Uterus (tissue), 4 donors: Measurements from ENCODE around the gene TUBA4A. TPM values are rescaled to one million over a fixed set of nuclear protein-coding genes. Genes with fewer than 3 reads are reported as not detected.
"Not testable (repeated sequence)": the region's sequence is repeated elsewhere in the genome, so short reads cannot be mapped to it uniquely, and the experiment has no call there.

Experiments
- DNase-seq, 2 donors: peaks; one replicate each; pipeline ENCODE4 v3.0.0-alpha.2; 2019 to 2020
- H3K27ac ChIP-seq, 2 donors: fragments of 200-600 bp; sonication (generic); 1 replicate in 1 of 2; 2 replicates in 1 of 2; pipeline ENCODE4 v1.5.1; 2016 to 2018
- H3K27me3 ChIP-seq, 2 donors: fragments of 200-600 bp; sonication (generic); one replicate each; pipeline ENCODE4 v1.5.1; 2018 to 2019; ENCODE audit warnings: control low read depth in 1 of 2
- H3K36me3 ChIP-seq, 2 donors: fragments of 200-600 bp; sonication (generic); one replicate each; pipeline ENCODE4 v1.5.1; 2019; ENCODE audit warnings: control low read depth in 1 of 2
- H3K4me1 ChIP-seq, 2 donors: fragments of 200-600 bp; sonication (generic); one replicate each; pipeline ENCODE4 v1.5.1; 2018 to 2019; ENCODE audit warnings: control low read depth in 1 of 2
- H3K4me3 ChIP-seq, 2 donors: fragments of 200-600 bp; sonication (generic); 1 replicate in 1 of 2; 2 replicates in 1 of 2; pipeline ENCODE4 v1.5.1; 2018 to 2019; ENCODE audit warnings: mild to moderate bottlenecking in 1 of 2
- H3K9me3 ChIP-seq, 2 donors: fragments of 200-600 bp; sonication (generic); one replicate each; pipeline ENCODE4 v1.5.1; 2019; ENCODE audit warnings: control low read depth in 1 of 2
- CTCF ChIP-seq, 4 experiments: fragments of 200-600 bp in 2 of 4; fragments of 450-650 bp in 2 of 4; sonication (generic) in 2 of 4; IDR thresholded peaks; one replicate each; pipeline ENCODE4 v1.5.1; 2016 to 2019; ENCODE audit warnings: antibody characterized with exemption in 4 of 4, mild to moderate bottlenecking in 2 of 4, moderate library complexity in 1 of 4
- POLR2A ChIP-seq, 2 donors: fragments of 450-650 bp; IDR thresholded peaks; one replicate each; pipeline ENCODE4 v1.6.1; 2016; ENCODE audit warnings: antibody characterized with exemption in 2 of 2, mild to moderate bottlenecking in 1 of 2, moderate library complexity in 1 of 2
- intact Hi-C: fragments of 100-400 bp; cut with DNase I; formaldehyde crosslinking; loops from one replicate; pipeline ENCODE4 v1.15.1; 2023; ENCODE audit warnings: low total_unique reads
- total RNA-seq, 4 donors: library from RNA; depleted of rRNA in 3 of 4; stranded (reverse); fragments of >200 nt in 3 of 4; gene quantifications; one replicate each; pipeline versions ENCODE4 v1.1.0 to v1.2.4, GENCODE V29; 2014 to 2023
- donor health status: DM: yes; HTN: yes; CAD: no.

TUBA4A gene
- total RNA-seq, 4 donors from 2014 or later = 3.7 to 32.3 (median 7.3) TPM

GRCh38 chr2:219261024-219261855, 7.5 kb upstream of the TUBA4A start:
- H3K36me3 ChIP-seq = no peaks in the 10 kb centered on the region
- intact Hi-C loops = no loop called here
- H3K27ac ChIP-seq = no peak overlapping the region
- no peak overlapping the region for H3K4me3 ChIP-seq
- H3K27me3 ChIP-seq = no peaks in the 10 kb centered on the region
- no peaks in the 10 kb centered on the region for H3K4me1 ChIP-seq
- TF ChIP-seq POLR2A (IDR thresholded peaks at IDR 0.05) (no peak), CTCF (IDR thresholded peaks at IDR 0.05) (no peak)
- H3K9me3 ChIP-seq = no peaks in the 10 kb centered on the region
- no peak for DNase-seq

GRCh38 chr2:219258942-219259341, 5.2 kb upstream of the TUBA4A start:
- H3K9me3 ChIP-seq, H3K4me3 ChIP-seq, intact Hi-C loops, H3K36me3 ChIP-seq, H3K4me1 ChIP-seq, DNase-seq, H3K27ac ChIP-seq: not testable (repeated sequence)
- H3K27me3 ChIP-seq = peaks cover 0 to 17% of the 10 kb centered on the region in 2 donors

DNA sequence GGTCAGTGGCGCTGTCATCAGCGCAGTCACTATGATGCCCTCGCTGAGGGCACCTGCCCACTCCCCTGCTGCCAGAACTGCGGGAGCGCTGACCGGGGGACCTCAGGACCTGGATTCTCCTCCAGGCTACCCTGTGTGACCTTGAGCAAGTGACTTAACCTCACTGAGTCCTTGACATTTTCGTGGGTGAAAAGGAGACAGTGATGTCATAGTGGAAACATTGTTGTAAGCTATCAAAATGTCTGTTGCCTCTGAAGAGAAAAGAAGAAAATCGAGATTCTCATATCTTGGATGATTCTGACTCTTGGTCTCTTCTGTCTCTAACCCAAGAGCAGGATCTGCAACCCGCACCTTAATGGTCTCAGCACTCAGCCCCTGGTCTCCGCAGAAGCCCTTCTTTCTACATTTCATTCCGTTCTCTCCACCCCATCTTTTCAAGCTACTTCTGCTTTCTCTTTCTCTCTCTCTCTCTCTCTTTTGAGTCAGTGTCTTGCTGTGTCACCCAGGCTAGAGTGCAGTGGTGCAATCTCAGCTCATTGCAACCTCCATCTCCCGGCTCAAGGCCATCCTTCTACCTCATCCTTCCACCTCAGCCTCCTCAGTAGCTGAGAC, 978 bp upstream of the TUBA4A start:
- Histone ChIP-seq H3K27me3 (peaks cover 0 to 17% of the 10 kb centered on the region in 2 donors), H3K4me1 (no peaks in the 10 kb centered on the region), H3K36me3 (no peaks in the 10 kb centered on the region), H3K4me3 (peak overlapping the region; percentile 55 to 56), H3K9me3 (no peaks in the 10 kb centered on the region), H3K27ac (peak overlapping the region in 1 of 2 donors; percentile 67)
- no peak for TF ChIP-seq CTCF (IDR thresholded peaks at IDR 0.05)
- intact Hi-C loops = no loop called here
- no peak for DNase-seq

GRCh38 chr2:219252900-219253752, 592 bp downstream of the TUBA4A start, which contains the start of gene TUBA4B:
TSS of gene TUBA4B (plus strand) at chr2:219253243. CDS start at chr2:219253408, 165 bp downstream.
- Histone ChIP-seq H3K36me3 (no peaks in the 10 kb centered on the region), H3K27me3 (peaks cover 0 to 17% of the 10 kb centered on the region in 2 donors), H3K27ac (peak within 1 kb of the TSS; percentile 15 to 67), H3K4me3 (peak within 1 kb of the TSS; percentile 55 to 56), H3K9me3 (no peaks in the 10 kb centered on the region), H3K4me1 (peaks cover 0 to 8% of the 10 kb centered on the region in 2 donors)
- peak in 1 of 2 donors; percentile 33 for DNase-seq
- TF ChIP-seq CTCF (IDR thresholded peaks at IDR 0.05) (no peak), POLR2A (IDR thresholded peaks at IDR 0.05) (no peak)
- intact Hi-C loops = no loop called here

GRCh38 chr2:219252570-219252899, 1.2 kb downstream of the TUBA4A start:
- DNase-seq = no peak

More at GRCh38 chr2:219252570-219252899, 1.2 kb downstream of the TUBA4A start:
- H3K4me3 ChIP-seq = peak overlapping the region; percentile 55 to 56
- H3K4me1 ChIP-seq = peaks cover 0 to 8% of the 10 kb centered on the region in 2 donors
- TF ChIP-seq POLR2A (IDR thresholded peaks at IDR 0.05) (no peak), CTCF (IDR thresholded peaks at IDR 0.05) (no peak)
- no peaks in the 10 kb centered on the region for H3K9me3 ChIP-seq
- peaks cover 0 to 17% of the 10 kb centered on the region in 2 donors for H3K27me3 ChIP-seq
- H3K36me3 ChIP-seq = no peaks in the 10 kb centered on the region
- intact Hi-C loops = no loop called here
- peak overlapping the region; percentile 15 to 67 for H3K27ac ChIP-seq
